GM21381 (cell line): ENCODE measurements around the gene DMC1.
"Not testable (repeated sequence)": the region's sequence is repeated elsewhere in the genome, so short reads cannot be mapped to it uniquely, and the experiment has no call there.

Experiments
- ATAC-seq: cut with Tn5 transposase; IDR thresholded peaks from one replicate; pipeline ENCODE4 v1.9.1; 2021; ENCODE audit warnings: mild to moderate bottlenecking, moderate library complexity; ENCODE audit not compliant: unreplicated experiment

Gene DMC1

DNA sequence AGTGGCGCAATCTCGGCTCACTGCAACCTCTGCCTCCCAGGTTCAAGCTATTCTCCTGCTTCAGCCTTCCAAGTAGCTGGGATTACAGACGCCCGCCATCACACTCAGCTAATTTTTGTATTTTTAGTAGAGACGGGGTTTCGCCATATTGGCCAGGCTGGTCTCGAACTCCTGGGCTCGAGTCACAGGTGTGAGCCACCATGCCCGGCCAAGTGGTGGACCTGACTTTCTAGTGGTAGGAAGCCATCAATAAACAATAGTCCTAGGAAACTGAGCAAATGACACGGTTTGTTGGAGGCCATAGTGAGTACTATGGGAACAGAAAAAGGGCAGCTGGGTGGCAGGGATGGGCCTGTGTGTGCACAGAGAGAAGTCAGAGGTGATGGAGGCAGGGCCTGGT lies 99.8 kb downstream of the DMC1 start:
- not testable (repeated sequence) for ATAC-seq

- no peak for ATAC-seq
Observed at GRCh38 chr22:38469306-38469781, 100.6 kb downstream of the DMC1 start.
